ES-I3 (cell line): ENCODE measurements around the gene FIZ1.

ENCODE experiments used
- H3K36me3 ChIP-seq: 2 replicates; pipeline ENCODE4 v1.6.1; 2013; ENCODE audit warnings: mild to moderate bottlenecking, low read length, control low read depth, moderate library complexity; ENCODE audit not compliant: insufficient read depth
- H3K4me1 ChIP-seq: 2 replicates; pipeline ENCODE4 v1.6.1; 2013; ENCODE audit warnings: mild to moderate bottlenecking, control low read depth, low read length; ENCODE audit not compliant: insufficient read depth
- H3K9ac ChIP-seq: 2 replicates; pipeline ENCODE4 v1.6.1; 2013; ENCODE audit warnings: low read depth, mild to moderate bottlenecking, low read length, moderate library complexity
- H3K9me3 ChIP-seq: 2 replicates; pipeline ENCODE4 v1.6.1; 2013; ENCODE audit warnings: mild to moderate bottlenecking, low read length, moderate library complexity; ENCODE audit not compliant: control insufficient read depth, insufficient read depth

FIZ1 gene

DNA sequence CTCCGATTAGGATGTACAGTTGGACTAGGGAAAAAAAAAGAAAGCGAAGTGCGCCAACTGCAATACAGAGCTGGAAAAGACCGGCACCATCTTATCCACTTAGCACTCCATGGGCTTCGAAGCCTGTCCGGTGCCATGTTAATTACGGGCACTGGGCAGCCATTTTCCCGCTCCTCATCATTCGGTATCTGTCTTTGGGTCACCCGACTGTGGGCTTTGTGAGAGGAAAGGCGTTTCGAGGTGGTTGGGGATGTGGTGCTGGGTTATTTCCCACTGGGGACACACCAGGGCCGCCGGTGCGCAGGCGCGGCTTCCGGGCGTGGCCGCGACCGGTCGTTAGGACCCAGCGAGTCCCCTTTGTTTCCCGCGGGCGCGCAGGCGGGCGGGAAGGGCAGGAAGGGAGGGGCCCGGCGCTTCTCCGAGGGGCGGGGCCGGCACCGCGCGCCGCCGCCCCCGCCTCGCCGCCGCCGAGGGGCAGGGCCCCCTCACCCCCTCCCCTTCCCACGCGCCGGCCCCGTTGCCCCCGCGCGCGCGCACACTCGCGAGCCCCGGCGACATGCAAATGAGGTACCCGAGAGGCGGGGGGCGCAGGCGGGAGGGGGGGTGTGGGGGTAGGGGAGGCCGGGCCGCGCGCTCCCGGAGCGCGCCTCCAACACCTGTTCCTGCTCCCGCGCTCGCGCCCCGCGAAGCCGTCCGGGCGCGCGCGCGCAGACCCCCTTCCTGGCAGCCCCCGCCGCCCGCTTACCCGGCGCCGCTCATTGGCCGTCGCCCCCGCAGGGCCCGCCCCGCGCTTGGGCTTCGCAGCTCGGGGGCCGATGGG is 735 bp upstream of the FIZ1 start, which contains the start of gene ZNF524:
TSS of gene ZNF524 (plus strand) at position 447 of the 820 bp plus-strand sequence. CDS start 1,825 bp downstream, outside the sequence.
- Histone ChIP-seq H3K36me3 (no peaks in the 10 kb centered on the region), H3K9ac (peak within 1 kb of the TSS; percentile 66), H3K4me1 (0 out of 2 replicates have a peak, but pooled peaks cover 5% of the 10 kb centered on the region), H3K9me3 (no peaks in the 10 kb centered on the region)

DNA sequence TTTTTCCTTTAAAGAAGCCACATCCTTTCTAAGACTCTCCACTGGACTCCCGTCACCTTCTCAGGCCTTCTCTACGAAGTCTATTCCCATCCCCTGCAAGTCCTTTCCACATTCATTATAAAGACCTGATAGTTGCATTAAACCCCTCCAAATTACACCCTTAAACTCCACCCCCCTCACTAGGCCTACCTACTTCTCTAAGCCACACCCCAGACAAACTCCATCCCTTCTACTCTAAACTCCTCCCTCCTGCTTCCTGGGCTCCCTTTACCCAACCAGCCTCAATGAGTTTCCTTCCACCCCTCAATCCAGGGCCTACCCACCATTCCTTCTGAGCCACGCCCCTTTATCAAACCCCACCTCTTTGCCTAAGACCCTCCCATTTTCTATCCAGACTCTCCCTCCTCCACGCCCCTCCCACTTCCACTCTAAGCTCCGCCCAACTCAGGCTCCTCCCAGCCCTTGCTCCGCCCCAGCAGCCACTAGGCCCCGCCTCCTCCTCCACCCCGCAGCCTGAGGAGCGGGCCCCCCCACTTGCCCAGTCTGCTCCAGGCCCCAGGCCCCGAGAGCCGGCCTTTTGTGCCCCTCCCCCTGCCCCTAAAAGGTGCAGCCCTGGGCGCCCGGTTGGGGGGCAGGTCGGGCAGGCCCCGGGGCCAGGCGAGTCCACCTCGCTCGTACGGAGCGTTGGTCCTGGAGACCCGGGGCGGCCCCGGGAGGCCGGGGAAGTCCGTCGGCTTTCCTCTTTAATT is 424 bp downstream of the FIZ1 start:
- Histone ChIP-seq H3K9me3 (no peaks in the 10 kb centered on the region), H3K4me1 (0 out of 2 replicates have a peak, but pooled peaks cover 5% of the 10 kb centered on the region), H3K36me3 (no peaks in the 10 kb centered on the region), H3K9ac (peak overlapping the region; percentile 66)

DNA sequence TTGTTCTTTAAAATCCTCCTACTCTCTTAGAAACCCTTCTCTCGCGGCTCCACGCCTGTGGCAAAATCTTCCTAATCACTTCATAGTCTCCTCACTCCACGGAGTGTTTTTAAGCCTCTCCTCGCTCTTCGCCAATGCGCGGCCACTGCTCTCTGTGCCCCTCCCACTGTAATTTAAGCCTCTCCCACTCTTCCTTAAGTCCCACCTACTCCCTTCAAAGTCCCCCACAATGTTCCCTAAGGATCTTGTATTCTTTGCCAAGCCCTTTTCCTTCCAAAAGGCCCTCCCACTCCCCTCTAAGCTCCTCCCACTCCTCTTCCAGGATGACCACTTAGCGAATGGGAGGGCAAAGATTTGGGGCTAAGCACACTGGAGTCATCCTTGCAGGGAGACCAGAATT is 1.3 kb downstream of the FIZ1 start:
- Histone ChIP-seq H3K36me3 (no peaks in the 10 kb centered on the region), H3K4me1 (0 out of 2 replicates have a peak, but pooled peaks cover 5% of the 10 kb centered on the region), H3K9ac (peak overlapping the region; percentile 56; the same call in 1 of the 2 replicates), H3K9me3 (no peaks in the 10 kb centered on the region)

DNA sequence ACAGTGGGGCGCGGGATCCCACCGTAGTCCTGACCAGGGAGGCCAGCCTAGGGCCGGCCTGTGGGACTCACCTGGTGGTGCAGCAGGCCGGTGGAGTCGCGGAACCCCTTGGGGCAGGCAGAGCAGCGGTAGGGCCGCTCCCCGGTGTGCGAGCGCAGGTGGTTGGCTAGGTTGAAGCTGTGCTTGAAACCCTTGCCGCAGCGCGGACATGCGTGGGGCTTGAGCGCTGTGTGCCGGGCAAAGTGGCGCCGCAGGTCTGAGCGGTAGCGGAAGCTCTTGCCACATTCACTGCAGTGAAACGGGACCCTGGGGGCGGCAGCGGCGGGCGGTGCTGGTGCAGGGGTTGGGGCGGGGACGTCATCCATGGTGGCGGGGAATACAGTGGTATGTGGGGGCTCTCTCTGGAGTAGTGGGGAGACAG is 1.8 kb downstream of the FIZ1 start:
- H3K9me3 ChIP-seq = no peaks in the 10 kb centered on the region
- 0 out of 2 replicates have a peak, but pooled peaks cover 5% of the 10 kb centered on the region for H3K4me1 ChIP-seq
- H3K36me3 ChIP-seq = no peaks in the 10 kb centered on the region
- H3K9ac ChIP-seq = peak overlapping the region; percentile 56; the same call in 1 of the 2 replicates

DNA sequence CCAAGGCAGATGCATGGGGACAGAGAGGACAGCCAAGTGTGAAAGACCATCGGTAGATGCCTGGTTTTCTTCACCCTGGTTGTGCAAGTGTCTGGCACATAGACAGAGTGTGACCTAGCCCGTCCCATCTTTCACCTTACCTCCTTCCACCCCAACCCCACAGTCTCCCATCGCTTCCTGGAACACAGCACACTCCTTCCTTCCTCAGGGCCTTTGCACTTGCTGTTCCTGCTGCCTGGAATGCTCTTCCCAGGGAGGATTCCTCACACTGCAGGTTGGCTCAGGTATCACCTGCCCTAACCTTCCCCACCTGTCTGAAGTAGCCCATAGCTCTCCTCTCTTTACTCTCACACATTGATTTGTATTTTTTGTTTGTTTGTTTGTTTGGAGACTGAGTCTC is 3.0 kb downstream of the FIZ1 start:
- Histone ChIP-seq H3K4me1 (peaks cover 7% of the 10 kb centered on the region; the same call in 1 of the 2 replicates), H3K36me3 (no peaks in the 10 kb centered on the region), H3K9me3 (no peaks in the 10 kb centered on the region), H3K9ac (no peak overlapping the region)

DNA sequence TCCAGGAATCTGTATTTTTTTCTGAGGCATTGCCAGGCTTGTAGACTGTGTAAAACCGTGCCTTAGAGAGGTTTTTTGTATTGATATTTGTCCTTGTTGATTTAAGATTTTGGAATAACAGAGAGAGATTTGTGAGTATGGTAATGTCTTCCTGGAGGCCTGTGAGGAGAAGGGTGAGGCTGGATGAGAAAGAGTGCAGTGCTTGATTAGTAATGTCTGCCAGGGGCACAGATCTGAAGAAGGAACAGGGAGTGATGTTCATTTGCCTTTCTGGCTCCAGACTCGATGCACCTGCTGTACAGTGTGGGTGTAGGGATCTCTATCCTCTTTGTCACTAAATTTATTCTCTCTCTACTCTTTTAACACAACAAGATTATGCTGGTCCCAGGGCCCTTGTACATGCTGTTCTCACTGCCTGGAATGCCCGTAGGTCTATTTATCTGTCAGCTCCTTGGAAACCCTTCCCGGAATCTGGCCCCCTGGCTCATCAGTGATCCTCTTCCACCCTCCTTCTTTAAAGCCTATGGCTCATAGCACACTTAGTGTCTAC is 4.2 kb downstream of the FIZ1 start:
- peaks cover 15% of the 10 kb centered on the region; the same call in 1 of the 2 replicates for H3K4me1 ChIP-seq
- H3K9me3 ChIP-seq = no peaks in the 10 kb centered on the region
- no peaks in the 10 kb centered on the region for H3K36me3 ChIP-seq
- H3K9ac ChIP-seq = no peak overlapping the region

DNA sequence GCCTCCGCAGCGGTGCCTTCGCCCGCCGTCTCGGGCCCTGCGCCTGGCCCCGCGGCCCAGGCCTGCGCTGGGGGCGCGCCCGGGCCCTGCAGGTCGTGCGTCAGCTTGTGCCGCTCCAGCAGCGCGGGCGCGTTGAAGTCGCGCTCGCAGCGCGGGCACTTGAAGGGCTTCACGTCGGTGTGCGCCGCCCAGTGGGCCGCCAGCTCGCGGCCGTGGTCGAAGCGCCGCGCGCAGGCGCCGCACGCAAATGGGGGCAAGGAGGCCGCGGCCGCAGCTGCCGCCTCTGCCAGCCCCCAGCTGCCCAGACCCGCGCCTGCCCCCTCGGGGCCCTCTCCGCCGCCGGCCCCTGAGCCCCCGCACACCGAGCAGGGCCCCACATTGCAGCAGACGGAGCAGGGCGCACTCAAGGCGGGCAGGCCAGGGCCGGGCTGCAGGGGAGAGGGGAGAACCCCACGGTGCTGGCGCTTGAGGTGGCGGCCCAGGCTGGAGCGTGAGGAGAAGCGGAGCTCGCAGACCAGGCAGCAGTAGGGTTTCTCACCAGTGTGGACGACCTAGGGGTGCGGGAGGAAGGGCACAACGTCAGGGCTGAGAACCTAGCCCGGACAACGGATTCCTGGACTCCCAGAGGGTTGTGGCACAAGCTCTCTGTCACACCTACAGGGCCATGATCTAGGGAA is 6.1 kb downstream of the FIZ1 start:
- H3K9me3 ChIP-seq = no peaks in the 10 kb centered on the region

DNA sequence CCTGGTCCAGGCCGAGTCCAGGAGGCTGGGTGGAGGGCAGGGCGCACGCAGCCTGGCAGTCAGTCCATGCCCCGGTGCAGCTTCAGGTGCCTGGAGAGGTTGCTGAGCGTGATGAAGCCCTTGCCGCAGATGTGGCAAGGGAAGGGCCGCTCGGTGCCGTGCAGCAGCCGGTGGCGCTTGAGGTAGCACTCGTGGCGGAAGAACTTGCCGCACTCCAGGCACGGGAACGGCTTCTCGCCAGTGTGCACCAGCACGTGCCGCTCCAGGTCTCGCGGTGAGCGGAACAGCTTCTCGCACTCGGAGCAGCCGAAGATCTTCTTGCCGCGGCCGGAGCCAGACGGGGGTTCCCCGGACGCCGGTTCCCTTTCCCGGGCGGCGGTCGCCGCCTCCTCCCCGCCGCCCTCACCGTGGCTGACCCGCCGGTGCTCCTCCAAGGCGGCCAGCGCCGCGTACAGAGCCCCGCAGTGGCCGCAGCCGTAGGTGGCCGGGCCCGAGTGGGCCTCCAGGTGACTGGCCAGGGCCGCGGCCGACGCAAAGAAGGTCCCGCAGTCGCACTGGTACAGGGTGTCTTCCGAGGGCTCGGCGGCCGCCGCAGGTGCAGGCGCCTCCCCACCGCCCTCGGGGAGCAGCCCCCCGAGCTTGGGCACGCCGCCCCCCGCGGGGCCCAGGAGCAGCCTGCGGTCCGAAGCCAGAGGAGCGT is 6.8 kb downstream of the FIZ1 start:
- no peaks in the 10 kb centered on the region for H3K36me3 ChIP-seq
- no peak overlapping the region for H3K9ac ChIP-seq
- peaks cover 13% of the 10 kb centered on the region; the same call in 1 of the 2 replicates for H3K4me1 ChIP-seq
- H3K9me3 ChIP-seq = no peaks in the 10 kb centered on the region

More for the DNA sequence above, 6.1 kb downstream of the FIZ1 start:
- H3K36me3 ChIP-seq = no peaks in the 10 kb centered on the region
- peaks cover 14% of the 10 kb centered on the region; the same call in 1 of the 2 replicates for H3K4me1 ChIP-seq
- no peak overlapping the region for H3K9ac ChIP-seq

DNA sequence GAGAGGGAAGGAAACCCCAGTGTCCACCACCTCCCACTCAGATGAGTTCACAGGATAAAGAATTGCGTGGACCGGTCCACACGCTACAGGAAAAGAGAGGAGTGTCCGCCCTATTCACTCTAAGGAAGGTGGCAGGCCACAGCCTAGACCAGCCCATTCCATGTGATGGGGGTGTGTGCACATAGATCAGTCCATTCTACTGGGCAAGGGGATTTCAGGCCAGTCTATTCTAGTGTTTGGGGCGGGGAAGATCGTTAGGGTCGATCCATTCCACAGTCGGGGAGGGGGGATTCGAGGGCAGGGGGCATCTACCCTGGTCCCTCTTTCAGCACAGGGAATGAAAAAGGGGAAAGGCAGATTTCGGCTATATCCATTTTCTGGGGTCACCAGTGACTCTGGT is 7.8 kb downstream of the FIZ1 start:
- no peaks in the 10 kb centered on the region for H3K9me3 ChIP-seq
- no peaks in the 10 kb centered on the region for H3K36me3 ChIP-seq
- H3K9ac ChIP-seq = no peak overlapping the region
- peaks cover 13% of the 10 kb centered on the region; the same call in 1 of the 2 replicates for H3K4me1 ChIP-seq

DNA sequence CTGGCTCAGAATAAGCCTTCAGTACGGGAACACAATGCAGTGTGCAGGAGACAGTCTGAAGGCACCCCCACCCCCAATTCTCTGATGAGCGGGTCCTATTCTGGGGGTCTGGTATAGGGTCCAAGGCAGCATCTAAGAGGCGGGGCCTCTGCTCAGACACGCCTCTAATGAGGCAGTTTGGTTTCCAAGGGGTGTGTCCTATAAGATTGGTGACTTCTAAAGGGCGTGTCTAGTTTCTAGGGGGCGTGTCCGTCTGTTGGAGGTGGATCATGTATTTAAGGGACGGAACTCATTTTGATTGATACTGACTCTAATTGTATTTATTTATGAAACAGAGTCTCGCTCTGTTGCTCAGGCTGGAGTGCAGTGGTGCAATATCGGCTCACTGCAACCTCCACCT is 8.7 kb downstream of the FIZ1 start:
- Histone ChIP-seq H3K4me1 (peaks cover 13% of the 10 kb centered on the region; the same call in 1 of the 2 replicates), H3K9me3 (no peaks in the 10 kb centered on the region), H3K9ac (no peak overlapping the region), H3K36me3 (no peaks in the 10 kb centered on the region)

DNA sequence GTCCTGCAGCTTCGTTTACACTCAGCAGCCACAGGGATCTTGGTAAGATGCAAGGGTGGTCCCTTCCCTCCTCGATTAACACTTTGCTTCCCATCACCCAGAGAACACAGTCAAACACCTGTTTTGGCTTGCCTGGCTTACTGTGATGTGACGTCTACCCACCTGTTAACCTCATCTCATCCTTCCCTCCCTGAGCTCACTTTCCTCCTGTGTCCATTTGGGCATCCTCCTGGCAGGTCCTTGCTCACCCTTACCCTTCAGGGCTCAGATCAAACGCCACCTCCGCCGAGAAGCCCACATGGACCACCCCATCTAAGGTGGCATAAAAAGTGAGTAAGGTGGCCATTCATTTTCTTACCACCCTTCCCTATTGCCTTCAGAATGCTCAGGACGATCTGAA is 9.2 kb downstream of the FIZ1 start:
- H3K4me1 ChIP-seq = peaks cover 13% of the 10 kb centered on the region; the same call in 1 of the 2 replicates
- no peaks in the 10 kb centered on the region for H3K36me3 ChIP-seq
- H3K9ac ChIP-seq = no peak overlapping the region; the same call in 1 of the 2 replicates
- no peaks in the 10 kb centered on the region for H3K9me3 ChIP-seq

DNA sequence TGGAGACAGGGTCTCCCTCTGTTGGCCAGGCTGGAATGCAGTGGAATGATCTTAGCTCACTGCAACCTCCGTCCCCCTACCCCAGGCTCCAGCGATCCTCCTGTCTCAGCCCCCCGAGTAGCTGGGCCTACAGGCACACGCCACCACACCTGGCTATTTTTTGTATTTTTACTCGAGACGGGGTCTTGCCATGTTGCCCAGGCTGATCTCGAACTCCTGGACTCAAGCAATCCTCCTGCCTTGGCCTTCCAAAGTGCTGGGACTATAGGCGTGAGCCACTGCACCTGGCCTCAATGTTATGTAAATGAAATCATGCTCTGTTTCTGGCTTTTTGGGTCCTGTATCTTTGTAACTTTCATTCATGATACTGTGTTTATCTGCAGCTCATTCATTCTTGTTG is 10.6 kb downstream of the FIZ1 start:
- H3K36me3 ChIP-seq = no peaks in the 10 kb centered on the region
- peaks cover 13% of the 10 kb centered on the region; the same call in 1 of the 2 replicates for H3K4me1 ChIP-seq
- H3K9ac ChIP-seq = no peak overlapping the region
- no peaks in the 10 kb centered on the region for H3K9me3 ChIP-seq

DNA sequence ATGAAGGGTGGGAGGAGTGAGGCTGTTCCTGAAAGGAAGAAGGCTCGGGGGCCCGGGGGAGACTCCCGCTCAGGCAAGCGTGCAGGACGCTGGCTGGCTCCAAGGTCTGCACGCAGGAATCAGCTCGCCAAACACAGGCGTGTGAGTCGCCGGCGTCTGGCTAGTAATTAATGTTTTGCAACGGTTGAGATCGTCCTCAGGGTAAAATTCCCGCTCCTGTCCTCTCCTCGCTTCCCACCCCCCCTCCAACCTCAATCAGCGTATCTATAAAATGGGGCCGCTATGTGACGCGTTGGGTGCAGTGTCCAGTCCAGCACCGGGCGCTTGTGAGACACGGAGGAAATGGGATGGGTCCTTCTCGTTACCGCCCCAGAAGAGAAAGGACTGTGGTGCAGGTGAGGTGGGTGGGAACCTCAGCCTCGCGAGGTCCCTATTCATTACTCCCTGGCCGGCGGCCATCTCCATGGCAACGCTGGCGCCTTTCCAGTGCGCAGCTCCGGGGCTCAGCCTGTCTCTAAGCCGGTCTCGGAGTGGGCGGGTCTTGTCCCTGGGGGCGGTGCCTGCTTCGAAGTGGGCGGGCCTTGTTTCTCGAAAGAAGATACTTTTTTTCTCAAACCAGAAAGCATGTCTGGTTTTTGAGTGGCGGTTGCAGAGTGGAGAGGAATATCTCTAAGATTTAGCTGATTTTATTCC is 12.2 kb downstream of the FIZ1 start:
- H3K36me3 ChIP-seq = no peaks in the 10 kb centered on the region
- H3K9ac ChIP-seq = peak overlapping the region; percentile 43; the same call in 1 of the 2 replicates
- H3K9me3 ChIP-seq = no peaks in the 10 kb centered on the region
- peaks cover 13% of the 10 kb centered on the region; the same call in 1 of the 2 replicates for H3K4me1 ChIP-seq
